NCI-H1694 treated with DMSO at 0.1 percent for 48 hours (cell line): Measurements from ENCODE around the gene APOC3.
"Not testable (repeated sequence)": the region's sequence is repeated elsewhere in the genome, so short reads cannot be mapped to it uniquely, and the experiment has no call there.

Source experiments
- DNase-seq: peaks from one replicate; lab custom pipeline; 2025; lab: John Stamatoyannopoulos, UW

Gene APOC3

GRCh38 chr11:116829525-116830183 lies at the start of gene APOC3:
Gene APOC3 (plus strand): TSS chr11:116829907. CDS start chr11:116830583, 676 bp downstream.
- no peak for DNase-seq

- no peak for DNase-seq
Observed at GRCh38 chr11:116782728-116783127, 47.0 kb upstream of the APOC3 start.

GRCh38 chr11:116786326-116786725 lies 43.4 kb upstream of the APOC3 start:
- no peak for DNase-seq

- DNase-seq: no peak
Observed at GRCh38 chr11:116786966-116787365, 42.7 kb upstream of the APOC3 start.

DNA sequence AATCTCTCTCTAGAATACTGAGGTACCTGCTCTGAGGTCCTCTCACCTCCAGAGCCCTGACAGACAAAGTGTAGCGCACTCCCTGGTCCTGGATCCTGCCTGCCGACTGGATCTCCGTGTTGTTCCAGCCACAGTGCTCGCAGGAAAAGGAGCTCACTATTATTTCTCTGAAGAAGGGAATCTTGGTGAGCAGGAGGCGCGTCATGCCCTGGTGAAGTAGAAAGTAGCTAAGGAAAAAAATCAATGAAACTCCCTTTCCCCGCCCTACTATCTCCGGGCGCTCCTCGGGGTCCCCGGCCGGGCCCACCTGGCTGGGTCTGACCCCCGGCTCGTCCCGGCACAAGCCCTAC lies 42.3 kb upstream of the APOC3 start:
- DNase-seq: no peak

- no peak for DNase-seq
Observed at GRCh38 chr11:116787786-116788486, 41.8 kb upstream of the APOC3 start, which contains the start of gene ZPR1. Gene ZPR1 (minus strand): TSS chr11:116788023. CDS start chr11:116787990, 33 bp downstream.

DNA sequence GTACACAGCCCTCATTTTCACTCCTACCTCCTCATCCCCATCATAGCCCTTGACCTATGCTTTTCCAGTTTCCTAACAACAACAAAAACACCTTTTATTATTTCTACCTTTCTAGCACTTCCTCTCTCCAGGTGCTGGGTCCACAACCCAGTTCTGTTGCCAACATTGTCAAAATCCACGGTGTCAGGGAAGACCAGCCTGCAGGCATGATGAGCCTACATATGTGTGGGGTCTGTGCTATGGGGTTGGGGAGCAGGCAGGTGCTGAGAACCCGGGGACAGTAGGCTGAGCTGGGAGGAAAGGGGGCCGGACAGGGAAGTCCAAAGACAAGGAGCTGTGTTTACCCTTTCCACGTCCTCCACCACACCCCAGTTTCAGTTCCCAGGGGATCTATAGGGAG lies 41.2 kb upstream of the APOC3 start:
- DNase-seq: no peak

DNA sequence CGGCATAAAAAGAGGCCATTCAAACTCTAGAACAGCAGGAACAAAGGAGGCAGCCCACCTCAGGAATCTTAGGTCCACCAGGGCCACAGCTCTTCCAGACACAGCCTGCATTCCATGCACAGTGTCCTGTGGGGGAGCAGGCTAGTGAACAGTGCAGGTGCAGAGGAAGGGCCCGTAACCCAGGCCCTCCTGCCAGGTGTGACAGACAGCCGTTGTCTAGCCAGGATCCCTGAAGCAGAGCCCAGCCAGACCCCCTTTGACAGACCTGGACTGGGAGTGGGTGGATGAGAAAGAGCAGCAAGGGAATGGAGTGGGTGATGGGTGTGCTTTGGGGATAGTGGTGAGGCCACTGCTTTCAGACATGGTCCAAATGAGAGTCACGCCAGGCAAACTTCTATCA lies 40.7 kb upstream of the APOC3 start:
- DNase-seq: no peak

GRCh38 chr11:116790167-116791001 lies 39.3 kb upstream of the APOC3 start:
- no peak for DNase-seq

GRCh38 chr11:116791002-116791812 lies 38.5 kb upstream of the APOC3 start:
- DNase-seq: peak; percentile 13

DNA sequence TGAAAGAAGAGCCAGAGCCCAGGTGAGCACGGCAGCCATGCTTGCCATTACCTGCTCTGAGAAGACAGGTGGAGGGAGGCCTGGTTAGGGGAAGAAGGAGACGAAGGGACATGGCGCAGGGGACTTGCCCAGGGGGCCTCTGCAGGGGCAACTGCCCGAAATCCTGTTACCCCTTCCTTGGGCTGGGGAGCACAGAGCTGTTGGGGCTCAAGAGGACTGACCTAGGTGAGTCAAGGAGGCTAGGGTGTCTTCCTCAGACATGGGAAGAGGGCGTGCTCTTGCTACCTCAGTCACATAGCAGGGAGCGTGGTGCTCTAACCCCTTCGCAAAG lies 37.9 kb upstream of the APOC3 start, which contains the start of gene APOA5:
APOA5 (minus strand) TSS at position 67 of the 331 bp plus-strand sequence; CDS start at position 48, 19 bp downstream.
- no peak for DNase-seq

GRCh38 chr11:116792144-116792868 lies 37.4 kb upstream of the APOC3 start:
- no peak for DNase-seq

GRCh38 chr11:116792869-116793771 lies 36.6 kb upstream of the APOC3 start:
- no peak for DNase-seq

DNA sequence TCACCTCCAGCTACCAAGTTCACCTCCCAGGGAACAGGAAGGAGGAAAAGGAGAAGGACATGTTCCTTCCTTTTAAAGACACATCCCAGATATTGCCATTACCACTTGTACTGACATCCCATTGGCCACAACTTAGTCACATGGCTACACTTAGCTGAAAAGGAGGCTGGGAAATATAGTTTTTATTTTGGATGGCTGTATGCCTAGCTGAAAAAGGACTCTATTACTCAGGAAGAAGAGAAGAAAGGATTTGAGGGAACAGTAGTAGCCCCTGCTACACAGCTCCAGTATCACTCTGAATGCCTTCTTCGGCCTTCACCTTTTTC lies 36.0 kb upstream of the APOC3 start:
- no peak for DNase-seq

- no peak for DNase-seq
Observed at GRCh38 chr11:116794851-116795250, 34.9 kb upstream of the APOC3 start.

DNA sequence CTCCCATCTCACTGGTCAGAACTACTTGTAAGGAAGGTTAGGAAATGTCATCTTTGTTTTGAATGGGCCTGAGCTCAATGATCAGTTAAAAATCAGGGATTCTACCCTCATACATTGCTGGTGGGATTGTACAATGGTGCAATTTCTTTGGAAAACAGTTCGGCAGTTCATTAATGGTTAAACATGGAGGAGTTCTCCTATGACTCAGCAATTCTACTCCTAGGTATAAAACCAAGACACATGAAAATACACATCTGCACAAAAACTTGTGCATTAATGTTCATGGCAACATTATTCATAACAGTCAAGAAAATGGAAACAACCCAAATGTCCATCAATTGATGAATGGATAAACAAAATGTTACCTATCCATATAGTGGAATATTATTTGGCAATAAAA lies 33.2 kb upstream of the APOC3 start:
- no peak for DNase-seq

- DNase-seq: no peak
Observed at GRCh38 chr11:116797816-116798215, 31.9 kb upstream of the APOC3 start.

GRCh38 chr11:116798368-116798767 lies 31.3 kb upstream of the APOC3 start:
- DNase-seq: no peak

GRCh38 chr11:116800610-116801009 lies 29.1 kb upstream of the APOC3 start:
- DNase-seq: no peak

DNA sequence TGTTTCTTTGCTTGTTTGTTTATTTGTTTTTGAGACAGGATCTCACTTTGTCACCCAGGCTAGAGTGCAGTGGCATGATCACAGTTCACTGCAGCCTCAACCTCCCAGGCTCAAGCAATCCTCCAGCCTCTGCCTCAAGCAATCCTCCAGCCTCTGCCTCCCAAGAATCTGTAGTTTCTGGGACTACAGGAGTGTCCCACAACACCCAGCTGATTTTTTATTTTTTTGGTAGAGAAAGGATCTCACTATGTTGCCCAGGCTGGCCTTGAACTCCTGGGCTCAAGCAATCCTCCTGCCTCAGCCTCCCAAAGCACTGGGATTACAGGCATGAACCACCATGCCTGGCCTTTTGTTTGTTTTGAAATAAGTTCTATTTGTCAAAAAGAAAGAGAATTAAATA lies 28.0 kb upstream of the APOC3 start:
- not testable (repeated sequence) for DNase-seq
